Measurements from ENCODE around the gene TRPV6.

TRPV6 gene

DNA sequence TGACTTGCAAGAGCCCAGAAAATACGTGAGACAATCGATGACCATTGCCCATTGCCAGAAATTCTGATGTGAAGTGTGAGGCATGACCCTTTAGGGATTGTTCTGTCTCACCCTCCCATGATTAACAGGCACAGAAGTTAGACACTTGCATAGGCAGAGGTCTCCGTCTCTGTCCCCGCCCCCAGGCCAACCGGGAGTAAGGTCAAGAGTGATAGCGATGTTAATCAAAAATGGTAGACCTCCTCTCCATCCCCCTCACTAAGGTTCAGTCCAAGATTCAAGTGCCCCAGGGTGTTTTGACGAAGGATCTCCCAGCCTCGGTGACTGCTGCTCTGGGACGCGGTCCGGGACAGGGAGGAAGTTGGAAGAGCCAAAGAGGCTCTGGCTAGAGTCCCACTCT, 22.7 kb upstream of the TRPV6 start:
- no peak for DNase-seq (ENCODE audit: low spot score)

DNA sequence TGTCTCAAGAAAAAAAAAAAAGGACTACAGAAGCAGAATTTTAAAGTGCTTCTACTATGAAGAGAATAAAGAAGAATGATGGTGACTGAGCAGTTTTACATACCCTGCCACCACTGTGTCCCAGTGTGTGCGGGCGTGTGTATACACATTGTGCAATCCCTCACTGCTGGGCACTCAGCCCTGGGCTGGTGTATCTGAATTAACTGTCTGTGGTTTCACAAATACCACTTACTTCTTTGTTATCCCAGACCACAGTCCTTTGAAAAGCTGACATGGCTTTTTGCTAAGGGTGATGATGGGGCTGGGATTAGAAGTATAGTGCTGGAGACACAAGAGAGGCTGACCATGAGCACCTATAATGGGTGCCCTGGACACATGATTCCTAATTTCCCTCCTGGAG, 21.1 kb upstream of the TRPV6 start:
- DNase-seq (ENCODE audit: low spot score): no peak

DNA sequence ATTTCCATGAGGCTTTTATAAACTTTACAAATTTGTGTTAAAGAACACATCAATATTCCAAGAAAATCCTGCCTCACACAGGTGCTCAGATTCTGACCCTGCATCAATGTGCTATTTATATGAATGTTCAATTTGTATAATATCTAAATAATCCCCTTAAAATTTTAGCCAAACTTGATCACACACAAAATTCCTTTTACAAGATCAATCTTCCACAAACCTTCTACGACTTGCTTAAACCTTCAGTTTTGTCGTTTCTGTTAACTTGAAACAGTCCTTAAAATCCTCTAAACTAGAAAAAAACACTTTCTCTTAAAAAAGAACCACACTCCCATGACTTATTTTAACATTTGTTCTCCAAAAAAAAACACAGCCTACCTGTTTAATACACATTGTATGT, 20.2 kb upstream of the TRPV6 start:
- DNase-seq (ENCODE audit: low spot score): no peak

DNA sequence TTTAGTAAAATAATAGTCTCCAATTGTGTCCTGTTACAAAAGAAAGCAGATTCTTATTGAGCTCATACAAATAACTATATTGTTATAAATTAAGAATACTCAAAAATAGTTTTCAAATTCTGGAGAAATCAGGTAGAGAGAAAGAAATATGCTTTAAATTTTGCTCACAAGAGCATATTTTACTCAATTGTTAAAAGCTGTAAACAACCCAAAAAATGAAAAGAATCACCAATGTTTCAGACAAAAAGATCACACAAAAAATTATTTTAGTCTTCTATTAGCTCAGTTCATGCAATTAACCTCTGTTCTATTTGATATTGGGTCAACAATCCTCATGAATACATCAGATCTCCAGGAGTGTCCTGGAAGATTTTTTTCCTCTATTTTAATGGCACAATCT, 18.6 kb upstream of the TRPV6 start:
- DNase-seq (ENCODE audit: low spot score): no peak

DNA sequence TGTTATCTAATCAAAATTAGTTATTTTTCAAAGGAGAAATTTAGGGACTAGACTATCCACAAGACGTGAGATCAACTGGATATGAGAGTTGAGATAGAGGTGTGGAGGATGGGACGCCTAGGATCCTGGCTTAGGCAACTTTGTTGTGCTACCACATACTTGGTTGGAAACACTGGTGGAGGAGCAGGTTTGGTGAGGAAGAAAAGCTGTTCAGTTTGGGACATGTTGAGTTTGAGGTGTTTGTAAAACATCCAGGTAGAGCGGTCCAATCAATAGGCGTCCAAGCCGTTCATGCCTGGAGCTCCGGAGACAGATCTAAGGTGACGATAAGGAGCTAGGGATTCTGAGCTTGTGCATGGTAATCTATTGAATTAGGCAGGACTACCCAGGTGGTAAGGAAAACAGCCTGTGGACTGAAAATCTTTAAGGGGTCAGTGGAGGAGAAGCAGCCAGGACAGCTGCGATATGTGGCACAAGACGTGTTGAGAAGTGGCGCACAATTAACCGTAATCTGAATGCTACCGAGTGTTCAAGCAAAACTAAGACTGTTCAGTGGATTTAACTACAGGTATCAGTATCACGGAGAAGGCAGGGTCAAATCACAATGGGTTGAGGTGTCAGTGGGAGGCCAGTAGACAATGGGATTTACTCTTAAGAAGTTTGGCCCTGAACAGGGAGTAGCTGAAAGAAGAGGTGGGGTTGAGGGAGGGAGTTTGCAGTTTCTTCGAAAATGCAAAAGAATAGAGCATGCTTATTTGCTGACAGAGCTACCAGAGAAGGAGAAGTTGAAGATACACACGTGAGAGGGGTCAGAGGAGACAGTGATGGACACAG, 16.1 kb upstream of the TRPV6 start:
- no peak for DNase-seq (ENCODE audit: low spot score)

DNA sequence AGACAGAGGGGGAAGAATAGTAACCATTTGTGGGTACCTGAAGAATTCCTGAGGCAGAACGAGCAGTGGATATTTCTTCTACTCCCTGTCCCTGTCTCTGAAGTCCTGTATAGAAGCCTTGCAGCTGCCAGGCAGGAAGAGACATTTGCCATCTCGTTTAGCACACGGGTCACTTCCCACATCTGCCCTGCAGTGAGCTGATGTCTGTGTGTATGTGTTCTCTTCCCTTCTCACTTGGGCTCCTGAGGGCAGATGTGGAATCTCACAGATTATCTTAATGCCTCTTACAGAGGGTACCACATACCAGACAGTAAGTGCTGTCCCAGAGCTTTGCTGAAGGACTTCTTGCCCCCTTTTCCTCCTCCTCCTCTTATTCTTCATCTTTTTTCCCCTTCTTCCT, 14.1 kb upstream of the TRPV6 start:
- no peak for DNase-seq (ENCODE audit: low spot score)

DNA sequence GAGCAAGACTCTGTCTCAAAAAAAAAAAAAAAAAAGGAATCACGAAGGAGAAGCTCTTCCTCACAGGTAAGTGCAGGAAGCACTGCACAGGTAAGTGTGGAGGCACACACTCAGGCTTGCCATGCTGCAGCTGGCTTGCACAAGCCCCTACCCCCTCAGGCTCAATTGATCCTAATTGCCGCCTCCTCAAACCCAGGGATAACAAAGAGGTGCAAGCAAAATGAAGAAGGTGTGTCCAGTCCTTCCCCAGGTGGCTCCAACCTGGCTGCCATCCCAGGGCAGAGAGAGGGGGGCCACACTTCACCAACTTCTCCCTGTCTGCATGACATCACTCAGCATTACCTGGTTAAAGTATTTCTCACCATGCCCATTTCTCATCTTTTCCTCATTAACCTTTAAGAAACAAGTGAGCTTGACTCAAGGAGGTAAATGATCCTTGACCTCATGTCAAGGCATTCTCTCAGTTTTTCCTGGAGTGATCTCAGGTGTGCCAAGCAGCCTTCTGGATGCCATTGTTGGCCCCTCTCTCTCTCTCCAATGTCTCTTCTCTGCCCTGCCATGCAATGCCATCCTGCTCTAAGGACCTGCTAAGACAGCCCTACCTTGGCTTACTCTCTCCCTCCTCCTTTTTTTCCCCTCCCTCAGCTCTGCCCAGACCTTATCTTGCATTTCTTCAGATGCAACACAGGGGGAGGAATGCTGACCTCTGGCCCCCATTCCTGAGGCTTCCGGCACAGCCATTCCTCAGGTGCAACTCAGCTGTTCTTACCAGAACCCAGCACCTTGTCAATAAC, 13.0 kb upstream of the TRPV6 start:
- no peak for DNase-seq (ENCODE audit: low spot score)

DNA sequence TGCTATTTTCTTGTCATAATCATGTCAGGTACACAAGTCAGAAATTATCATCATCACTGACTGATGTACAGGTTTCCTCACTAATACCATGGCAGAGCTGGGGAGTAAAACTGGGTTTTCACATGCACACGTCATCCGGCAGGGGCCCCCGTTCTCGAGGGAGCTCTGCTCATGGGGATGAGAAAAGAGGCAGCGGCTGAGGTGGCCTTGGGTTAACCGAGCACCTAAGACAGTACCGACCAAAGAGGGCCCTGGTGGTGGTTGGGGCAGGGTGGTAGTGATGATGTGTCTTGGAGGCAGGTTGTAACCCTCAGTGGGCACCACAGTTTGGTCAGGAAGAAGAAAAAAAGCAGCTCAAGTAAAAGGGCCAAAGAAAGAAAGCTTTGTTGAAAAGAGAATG, 12.1 kb upstream of the TRPV6 start:
- no peak for DNase-seq (ENCODE audit: low spot score)

DNA sequence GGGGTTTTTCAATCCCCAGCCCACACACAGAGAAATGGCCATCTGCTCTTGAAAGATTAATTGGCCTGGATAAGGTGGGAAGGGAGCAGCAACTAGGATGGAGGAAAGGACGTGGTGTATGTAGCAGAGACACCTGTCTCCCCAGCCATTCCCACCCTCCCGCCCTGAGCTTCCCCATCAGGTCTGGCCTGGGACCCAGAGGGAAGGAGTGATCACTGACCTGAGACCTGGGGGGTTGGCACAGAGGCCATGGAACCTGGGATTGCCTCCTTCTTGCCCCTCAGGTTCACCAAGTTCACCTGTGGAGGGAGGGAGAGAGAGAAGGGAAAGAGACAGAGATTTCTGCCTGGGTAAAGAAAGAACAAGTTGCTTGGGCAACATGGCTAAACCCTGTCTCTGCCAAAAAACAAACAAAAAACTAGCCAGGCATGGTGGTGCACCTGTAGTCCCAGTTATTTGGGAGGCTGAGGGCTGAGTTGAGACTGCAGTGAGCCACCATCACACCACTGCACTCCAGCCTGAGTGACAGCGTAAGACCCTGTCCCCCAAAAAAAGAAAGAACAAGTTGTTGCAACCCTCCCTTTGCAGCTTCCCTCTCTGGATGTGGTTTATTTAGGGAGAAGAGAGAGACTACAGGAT, 11.3 kb upstream of the TRPV6 start:
- DNase-seq (ENCODE audit: low spot score): no peak

DNA sequence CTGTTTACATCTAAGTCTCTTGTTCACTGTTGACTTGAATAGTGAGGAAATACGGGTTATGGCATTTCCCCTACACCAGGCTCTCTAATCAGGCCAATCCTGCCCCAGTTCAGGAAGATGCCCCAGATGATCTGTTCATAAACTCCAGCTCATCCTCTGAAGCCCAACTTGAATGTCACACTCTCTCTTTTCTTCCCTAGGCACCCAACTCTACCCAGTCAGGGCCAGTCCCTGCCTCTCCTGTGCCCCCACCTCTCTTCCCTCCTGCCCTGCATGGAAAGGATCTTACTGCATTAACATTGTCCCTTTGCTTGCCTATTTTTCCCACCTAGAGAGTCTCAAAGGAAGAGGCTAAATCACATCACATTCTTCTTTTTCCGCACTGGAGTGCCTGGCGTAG, 10.6 kb upstream of the TRPV6 start:
- no peak for DNase-seq (ENCODE audit: low spot score)

DNA sequence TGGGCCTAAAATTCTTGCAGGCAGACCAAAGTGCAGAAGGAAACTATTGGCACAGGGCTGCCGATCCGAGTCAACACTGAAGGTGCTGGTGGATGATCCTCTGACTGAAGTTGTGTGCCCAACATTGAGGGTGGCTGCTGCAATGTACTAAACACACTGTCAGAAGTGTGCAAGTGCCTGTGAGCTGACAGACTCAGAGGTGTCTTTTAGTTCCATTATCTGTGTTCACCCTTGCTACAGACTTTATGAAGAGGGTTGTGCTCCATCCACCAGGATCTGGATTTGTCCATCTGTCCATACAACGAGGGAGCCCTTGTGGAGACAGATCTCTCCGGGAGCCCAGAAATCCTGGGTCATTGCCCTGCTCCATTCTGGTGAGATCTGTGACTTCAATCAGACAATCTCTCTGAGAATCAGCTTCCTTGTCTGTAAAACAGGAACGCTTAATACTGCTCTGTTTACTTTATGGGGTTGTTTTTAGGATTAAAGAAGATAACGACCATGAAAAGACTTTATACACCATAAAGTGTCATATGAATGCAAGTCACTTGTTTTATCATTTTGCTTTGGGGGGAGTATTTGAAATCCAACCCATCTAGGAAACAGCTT, 9.5 kb upstream of the TRPV6 start:
- DNase-seq (ENCODE audit: low spot score): no peak

DNA sequence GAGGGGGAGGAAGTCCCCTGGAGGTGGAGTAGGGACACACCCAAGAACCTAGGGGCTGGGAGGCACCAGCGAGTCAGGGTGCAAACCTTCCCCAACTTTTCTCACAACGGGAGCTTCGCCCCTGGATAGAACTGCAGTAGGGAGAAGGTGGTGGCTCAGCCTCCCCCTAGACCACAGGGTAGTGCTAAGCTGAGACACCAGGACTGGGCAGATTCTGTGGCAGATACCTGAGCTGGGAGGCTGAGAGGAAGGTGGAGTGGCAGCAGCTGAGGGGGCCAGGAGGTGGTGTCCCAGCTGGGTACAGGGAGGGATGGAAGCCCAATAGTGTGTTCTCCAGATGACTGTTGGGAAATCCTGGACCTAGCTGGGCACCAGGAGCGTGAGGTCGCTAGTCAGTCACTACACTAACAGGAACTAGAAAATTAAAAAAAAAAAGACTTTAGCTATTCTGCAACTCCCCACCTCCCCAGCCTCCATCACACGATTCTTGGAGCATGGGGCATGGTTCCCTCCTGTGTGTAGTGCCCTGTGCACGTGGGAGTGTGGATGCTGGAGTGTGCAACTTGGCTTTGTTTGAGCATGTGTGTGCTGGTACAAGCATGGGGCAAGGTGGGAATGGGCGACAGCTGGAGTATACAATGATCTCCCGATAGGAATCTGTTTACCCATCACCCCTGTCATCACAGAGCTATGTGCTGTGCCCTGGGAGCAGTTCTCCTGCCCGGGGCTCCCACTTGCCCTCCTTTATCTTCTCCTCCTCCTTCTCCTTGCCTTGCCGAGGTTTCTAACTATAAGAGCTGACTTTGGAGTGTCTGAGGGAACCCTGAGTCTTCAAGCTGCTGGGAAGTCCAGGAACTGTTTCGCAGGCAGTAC, 8.8 kb upstream of the TRPV6 start:
- no peak for DNase-seq (ENCODE audit: low spot score)

DNA sequence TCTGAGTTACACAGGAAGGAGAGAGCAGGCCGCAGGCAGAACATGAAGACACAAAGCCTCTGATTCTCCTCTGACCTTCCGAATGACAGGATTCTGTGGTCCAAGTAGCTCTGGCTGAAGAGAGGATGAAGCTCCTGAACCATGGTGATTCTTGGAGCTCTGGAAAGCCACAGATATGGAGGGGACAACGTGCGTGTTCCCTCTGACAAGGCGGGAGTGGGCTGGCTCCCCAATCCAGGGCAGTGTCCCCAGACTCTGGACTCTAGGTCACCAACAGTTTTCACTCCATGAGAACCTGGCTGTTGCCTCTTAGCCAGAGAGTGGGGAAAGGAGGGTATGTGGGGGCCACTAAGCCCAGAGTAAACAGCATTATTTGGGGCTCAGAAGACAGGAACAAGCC, 7.4 kb upstream of the TRPV6 start:
- no peak for DNase-seq (ENCODE audit: low spot score)

DNA sequence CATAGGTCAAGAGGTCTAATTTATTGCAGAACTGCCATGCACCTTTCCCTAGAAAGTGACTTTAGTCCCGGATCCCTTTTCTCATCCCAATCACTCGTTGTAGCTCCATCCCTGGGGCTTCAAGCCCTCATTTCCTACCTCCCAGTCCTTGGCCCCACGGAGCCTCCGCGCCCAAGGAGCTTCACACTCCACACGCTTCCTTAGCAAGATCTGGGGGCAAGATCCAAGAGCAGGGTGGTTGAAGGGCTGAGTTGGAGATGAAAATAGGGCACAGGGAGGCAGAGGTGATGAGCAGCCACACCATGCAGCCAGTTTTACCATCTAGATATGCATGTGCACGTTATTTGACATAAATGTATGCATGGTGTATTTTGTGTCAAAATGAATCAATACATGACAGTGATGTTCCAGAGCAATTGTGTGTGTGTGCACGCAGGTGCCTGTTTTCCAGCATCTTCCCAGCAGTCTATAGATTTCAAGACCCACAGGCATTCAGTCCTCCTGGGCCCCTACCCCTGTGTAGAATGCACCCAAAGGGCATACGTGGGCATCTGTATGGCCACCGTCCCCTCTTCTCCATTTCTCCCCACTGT, 6.0 kb upstream of the TRPV6 start:
- no peak for DNase-seq (ENCODE audit: low spot score)

DNA sequence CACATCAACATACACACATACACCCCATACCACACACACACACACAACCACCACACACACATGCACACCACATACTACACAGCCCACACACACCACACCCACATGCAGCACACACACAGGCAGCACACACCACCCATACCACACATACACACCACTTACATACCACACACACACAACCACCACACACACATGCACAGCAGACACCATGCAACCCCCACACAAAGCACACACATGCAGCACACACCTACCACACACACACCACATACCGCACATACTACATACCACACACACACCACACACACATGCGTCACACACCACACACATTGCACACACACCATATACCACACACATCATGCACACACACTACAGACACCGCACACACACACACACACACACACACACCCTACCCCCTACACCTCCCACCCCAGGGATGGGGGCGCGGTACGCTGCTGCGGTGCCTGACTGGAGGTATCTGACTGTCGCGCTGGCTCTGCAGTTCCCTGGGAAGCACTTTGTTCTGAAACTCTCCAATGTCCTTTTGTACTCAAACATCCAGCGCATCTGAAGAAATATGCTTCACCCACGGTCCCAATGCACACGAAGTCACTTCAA, 5.4 kb upstream of the TRPV6 start:
- DNase-seq (ENCODE audit: low spot score): no peak

DNA sequence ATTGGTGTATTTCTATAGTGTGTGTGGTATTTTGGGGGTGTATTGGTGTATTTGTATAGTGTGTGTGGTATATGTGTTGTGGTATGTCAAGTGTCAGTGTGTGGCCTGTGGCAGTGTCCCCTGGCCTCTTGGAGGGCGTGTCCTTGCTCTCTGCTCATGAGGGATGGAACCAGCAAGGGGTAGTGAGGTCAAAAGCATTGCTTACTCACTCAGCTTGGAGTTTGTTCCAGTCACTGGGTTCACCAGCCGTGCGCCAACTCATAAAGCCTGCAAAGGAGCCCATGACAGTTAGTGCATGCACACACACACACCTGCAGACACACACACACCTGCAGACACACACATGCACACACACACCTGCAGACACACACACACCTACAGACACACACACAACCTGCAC, 4.3 kb upstream of the TRPV6 start:
- no peak for DNase-seq (ENCODE audit: low spot score)

DNA sequence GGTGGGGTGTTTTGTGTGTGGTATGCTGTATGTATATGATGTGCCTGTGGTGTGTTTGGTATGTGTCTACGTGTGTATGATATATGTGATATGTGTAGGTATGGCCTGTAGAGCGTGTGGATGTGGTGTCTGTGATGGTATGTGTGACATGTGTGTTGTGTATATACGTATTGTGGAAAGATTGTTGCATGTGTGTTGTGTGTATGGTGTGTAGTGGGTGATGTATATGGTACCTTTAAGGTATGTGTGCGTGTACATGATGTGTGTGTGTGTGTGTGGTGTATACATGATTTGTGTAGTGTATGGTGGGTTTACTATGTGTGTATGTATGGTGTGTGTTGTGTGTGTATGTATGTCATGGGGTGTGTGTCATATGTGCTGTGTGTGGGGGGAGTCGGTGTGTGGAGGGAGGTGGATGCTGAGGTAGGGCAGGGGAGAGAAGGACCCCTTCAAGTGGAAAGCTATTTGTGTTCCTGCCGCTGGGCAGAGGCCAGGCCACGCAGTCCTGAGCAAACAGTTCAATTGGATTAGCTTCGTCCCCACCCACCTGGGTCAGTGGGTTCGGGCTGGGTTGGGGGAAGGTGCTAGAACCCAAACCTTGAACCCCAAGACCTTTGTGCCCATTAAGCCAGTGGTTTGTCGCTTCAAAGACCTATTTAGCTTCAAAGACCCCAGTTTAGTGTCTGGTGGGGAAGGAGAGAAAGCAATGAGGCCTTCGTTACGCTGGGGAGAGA, 1.9 kb upstream of the TRPV6 start:
- no peak for DNase-seq (ENCODE audit: low spot score)

DNA sequence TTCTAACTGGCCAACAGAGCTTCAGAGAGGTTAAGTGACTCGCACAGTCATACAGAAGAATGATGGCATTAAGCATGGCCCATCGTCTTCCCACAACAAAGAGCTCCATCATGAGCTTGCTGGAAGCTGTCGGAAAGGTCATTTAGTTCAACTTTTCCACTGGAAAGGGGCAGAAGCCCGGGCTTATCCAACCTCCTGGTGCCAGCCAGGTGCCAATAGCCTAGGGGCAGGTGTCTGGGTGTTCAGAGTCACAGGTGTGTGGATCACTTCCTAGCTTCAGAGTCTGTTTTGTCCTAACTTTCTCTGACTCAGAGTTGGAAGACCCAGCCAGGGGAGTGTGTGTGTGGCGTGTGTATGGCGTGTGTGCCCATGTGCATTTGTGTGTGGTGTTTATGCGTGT, 1.3 kb upstream of the TRPV6 start:
- DNase-seq (ENCODE audit: low spot score): no peak

DNA sequence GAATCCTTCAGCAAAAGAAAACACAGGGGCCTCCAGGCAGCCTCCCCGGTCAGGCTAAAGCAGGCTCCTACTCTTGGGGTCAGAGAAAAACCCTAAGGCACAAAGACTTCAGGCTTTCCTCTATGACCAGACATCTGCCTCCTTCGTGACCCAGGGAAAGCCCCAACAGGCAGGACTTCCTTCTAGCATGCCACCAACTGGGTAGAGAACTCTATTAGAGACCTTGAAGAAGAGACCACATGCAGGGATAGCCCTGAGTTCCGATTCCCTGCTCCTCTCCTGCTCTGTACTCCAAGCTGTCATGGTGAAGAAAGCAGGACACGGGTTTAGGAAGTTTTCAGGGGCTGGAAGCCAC, 1.3 kb downstream of the TRPV6 start:
- no peak for DNase-seq (ENCODE audit: low spot score)
